GM12874 (cell line): ENCODE results near the gene MCU.

Experiments used
- TF ChIP-seq, protein P1 (sequence below): IDR thresholded peaks from 2 replicates; pipeline ENCODE4 v1.5.1; 2011; ENCODE audit warnings: low read depth, mild to moderate bottlenecking, control low read depth, low read length, moderate library complexity; ENCODE audit not compliant: insufficient read depth

MCU gene

DNA sequence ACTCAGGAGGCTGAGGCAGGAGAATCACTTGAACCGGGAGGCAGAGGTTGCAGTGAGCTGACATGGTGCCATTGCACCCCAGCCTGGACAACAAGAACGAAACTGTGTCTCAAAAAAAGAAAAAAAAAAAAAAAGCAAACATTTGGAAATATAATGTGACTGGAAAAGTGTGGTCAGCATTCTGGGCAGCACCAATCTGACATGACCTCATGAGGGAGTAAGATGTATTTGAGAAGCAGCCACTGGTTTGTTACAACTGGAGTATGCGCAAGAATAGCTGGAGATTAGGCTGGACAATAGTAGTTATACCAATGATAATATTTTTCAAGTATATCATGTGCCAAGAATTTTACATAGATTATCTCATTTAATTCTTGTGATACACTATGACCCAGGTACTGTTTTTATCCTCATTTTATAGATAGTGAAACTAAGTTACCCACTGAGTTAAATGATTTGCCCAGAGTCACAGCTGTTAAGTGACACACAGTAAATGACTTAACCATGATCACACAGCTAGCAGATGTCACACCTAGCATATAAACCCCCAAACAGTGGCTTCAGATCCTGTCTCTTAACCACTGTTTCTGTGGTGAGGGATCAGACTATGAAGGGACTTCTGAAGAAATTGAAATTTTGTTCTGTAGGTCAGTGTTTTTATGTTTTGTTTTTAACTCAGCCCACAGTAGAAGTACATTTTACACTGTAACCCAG is 11.1 kb downstream of the MCU start:
- TF ChIP-seq, protein P1, sequence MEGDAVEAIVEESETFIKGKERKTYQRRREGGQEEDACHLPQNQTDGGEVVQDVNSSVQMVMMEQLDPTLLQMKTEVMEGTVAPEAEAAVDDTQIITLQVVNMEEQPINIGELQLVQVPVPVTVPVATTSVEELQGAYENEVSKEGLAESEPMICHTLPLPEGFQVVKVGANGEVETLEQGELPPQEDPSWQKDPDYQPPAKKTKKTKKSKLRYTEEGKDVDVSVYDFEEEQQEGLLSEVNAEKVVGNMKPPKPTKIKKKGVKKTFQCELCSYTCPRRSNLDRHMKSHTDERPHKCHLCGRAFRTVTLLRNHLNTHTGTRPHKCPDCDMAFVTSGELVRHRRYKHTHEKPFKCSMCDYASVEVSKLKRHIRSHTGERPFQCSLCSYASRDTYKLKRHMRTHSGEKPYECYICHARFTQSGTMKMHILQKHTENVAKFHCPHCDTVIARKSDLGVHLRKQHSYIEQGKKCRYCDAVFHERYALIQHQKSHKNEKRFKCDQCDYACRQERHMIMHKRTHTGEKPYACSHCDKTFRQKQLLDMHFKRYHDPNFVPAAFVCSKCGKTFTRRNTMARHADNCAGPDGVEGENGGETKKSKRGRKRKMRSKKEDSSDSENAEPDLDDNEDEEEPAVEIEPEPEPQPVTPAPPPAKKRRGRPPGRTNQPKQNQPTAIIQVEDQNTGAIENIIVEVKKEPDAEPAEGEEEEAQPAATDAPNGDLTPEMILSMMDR, result no peak

DNA sequence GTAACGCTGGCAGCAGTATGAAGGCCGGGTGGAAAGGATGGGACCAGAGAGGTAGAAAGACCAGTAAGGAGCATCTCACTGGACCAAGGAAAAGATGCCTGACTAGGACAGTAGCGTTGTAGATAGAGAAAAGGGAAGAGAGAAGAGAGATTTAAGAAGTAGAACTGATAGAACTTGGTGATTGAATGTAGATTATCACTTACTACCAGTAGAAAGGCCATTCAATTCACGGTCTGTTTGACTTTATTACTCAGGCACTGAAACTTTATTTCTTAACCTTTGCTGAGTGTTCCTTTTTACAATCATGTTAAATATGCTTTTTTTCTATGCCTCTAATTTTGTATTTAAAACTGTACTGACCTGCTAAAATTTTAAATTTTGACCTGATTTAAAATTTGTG is 12.2 kb downstream of the MCU start:
- TF ChIP-seq, protein P1, result no peak

DNA sequence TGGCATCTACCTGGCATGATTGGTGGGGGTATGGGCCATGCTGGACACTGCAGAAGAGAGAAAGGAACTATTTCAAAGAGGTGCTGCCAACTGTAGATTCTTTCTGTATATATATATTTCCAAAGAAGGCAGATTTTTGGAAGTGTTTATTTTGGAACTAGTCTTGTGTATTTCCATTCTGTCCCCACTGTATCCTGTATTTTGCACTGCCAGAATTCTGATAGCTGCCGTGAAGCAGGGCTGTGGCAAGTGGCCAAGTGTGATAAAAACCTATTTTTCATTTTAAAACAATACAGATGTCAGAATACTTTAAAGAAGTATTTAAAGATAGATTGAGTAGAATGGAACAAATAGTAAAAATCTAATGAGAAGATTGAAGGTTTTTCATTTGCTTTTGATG is 17.1 kb downstream of the MCU start:
- TF ChIP-seq, protein P1, result no peak

DNA sequence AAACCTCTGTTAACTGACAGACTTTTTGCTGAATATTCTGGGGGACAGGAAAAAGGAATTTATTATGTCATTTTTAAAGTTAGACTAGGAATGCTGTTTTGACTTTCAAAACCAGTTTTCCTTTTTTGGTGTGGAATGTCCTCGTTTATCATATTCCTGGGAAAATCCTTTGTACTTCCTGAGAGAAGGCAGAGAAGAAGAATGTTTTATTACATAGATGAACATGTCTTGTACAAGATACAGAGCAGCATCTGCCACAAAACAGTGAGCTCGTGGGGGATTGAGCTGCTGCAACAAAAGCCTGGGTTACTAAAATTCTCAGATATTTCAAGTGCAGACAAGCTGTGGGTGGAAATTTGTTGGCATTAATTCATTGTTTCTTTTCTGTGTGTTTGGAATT is 20.2 kb downstream of the MCU start:
- TF ChIP-seq, protein P1, result no peak

DNA sequence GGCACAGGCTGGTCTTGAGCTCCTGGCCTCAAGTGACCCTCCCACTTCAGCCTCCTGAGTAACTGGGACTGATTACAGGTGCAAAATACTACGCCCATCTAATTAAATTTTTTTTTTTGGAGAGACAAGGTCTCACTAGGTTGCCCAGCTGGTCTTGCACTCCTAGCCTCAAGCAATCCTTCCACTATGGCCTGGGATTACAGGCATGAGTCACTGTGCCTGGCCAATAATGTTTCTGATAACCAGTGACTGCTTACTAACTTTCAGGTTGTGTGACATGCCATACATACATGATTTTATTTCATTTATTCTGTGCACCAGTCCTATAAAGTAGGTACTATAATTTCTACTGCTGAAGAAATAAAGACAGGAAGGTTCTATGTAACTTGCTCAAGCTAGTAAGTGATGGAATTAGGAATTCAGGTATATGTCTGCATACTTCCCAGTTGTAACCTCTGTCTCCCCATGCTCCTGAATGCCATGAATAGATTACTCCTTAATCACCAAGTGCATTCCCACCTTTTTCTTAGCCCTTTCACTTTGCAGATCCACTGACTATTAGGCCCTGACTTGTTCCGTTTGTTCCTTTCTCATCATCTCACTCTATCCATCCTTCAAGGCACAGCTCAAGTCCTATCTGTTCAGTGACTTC is 28.1 kb downstream of the MCU start:
- TF ChIP-seq, protein P1, result no peak

DNA sequence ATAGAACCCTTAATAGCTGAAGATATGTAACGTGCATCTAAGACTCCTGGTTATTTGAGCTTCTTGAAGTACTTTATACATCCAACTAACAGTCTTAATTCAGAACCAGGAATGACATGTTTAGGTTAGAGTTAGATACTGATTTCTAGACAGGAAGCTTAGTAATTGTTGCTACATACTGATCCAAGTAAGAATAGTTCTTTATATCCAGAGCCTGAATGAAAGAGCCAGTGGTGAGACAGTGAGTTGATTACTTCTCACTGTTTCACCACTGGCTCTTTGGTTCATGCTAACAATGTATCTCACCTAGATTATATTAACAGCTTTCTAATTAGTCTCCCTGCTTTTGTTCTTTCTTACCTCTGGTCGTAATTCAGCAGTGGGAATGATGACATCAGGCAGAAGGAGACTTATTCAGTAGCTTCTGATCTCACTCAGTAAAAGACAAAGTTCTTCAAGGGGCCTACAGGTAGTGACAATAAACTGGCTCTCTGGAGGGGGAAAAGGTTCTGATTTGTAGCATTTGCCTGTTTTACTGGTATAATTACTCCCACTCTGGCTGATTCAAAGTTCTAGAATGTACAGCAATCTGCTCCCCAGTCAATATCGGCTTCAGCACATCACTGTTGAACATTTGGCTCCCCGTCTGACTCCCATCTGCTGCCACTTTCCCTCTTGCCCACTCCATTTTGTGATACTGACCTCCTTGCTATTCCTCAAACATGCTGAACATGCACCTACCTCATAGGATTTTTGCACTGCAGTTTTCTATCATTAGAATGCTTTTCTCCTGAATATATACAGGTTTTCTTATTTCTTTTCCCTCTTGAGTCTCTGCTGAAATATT is 29.1 kb downstream of the MCU start:
- TF ChIP-seq, protein P1, result no peak

DNA sequence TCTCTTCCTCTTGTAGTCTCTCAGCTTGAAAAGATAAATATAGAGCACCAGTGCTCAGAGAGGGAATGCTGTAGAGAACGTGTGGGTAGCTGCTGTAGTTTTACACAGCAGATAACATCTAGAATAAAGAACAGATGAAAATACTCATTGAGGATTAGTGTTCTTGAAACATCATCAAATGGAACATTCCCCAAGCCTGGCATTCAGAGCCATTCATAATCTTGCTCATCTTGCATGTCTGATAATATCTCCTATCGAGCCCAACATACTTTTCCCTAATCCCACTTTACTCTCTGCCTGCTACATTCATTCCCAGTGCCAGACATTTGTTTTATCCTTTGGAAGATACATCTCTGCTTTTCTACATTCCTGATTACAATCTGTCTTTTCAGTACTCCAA is 35.2 kb downstream of the MCU start:
- TF ChIP-seq, protein P1, result no peak
